ENCODE measurements around the gene TMEFF1.

DNA sequence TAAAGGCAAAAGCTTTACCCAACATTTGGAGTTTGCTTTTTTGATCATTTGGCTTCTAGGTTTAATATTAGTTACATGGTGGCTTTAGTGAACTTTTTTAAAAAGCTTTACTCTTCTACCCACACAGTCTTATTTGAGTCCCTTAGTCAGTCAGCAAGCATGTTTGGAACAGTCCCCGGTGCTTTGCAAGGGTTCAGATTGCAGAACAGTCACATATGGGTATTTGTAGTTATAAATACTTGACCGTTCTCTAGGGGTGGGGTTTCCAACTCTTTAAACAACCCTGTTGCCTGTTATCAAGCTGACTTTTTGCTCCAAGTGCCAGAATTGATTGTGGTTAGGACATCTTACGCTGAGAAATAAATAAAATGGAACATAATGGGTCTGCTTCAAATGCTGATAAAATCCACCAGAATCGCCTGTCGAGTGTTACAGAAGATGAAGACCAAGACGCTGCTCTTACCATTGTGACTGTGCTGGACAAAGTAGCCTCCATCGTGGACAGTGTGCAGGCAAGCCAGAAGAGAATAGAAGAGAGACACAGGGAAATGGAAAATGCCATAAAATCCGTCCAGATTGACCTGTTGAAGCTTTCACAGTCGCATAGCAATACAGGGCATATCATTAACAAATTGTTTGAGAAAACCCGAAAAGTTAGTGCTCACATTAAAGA lies 105.0 kb downstream of the TMEFF1 start, which contains the start of gene CAVIN4:
- TF ChIP-seq CTCF (IDR thresholded peaks at IDR 0.05): no peak
- TF ChIP-seq POLR2A (IDR thresholded peaks at IDR 0.05): no peak

Measured in thyroid gland (tissue), 4 donors.